DND-41 (cell line): ENCODE results near the gene TANC2.

Experiments used
- CTCF ChIP-seq: IDR thresholded peaks from 2 replicates; pipeline ENCODE4 v1.5.1; 2012; ENCODE audit warnings: borderline replicate concordance, low read length, moderate library complexity, mild to moderate bottlenecking; ENCODE audit not compliant: poor library complexity, severe bottlenecking; ENCODE audit errors: extremely low read depth
- EZH2 ChIP-seq: IDR thresholded peaks from 3 replicates; pipeline ENCODE4 v1.6.1; 2012; ENCODE audit warnings: borderline replicate concordance, low read depth, mild to moderate bottlenecking, moderate library complexity, low read length, inconsistent platforms; ENCODE audit not compliant: severe bottlenecking

GRCh38 chr17:62965686-62966425 lies at the start of gene TANC2:
- TF ChIP-seq CTCF (peak; percentile 17), EZH2 (no peak)
